Trophoblast cell (in vitro differentiated cells and primary cell): ENCODE measurements around the gene TEX29.

Source experiments
- DNase-seq, 2 donors: peaks; one replicate each; pipeline ENCODE4 v3.0.0-alpha.2; 2016
- H2AFZ ChIP-seq: 2 replicates; pipeline ENCODE4 v1.6.1; 2013; ENCODE audit warnings: low read length, moderate library complexity, mild to moderate bottlenecking; ENCODE audit not compliant: insufficient read depth, poor library complexity
- H2AK5ac ChIP-seq: 2 replicates; pipeline ENCODE4 v1.6.1; 2013; ENCODE audit warnings: mild to moderate bottlenecking, low read length
- H2BK120ac ChIP-seq: 2 replicates; pipeline ENCODE4 v1.6.1; 2013; ENCODE audit warnings: low read length, mild to moderate bottlenecking, moderate library complexity; ENCODE audit not compliant: insufficient read depth, poor library complexity
- H2BK12ac ChIP-seq: 2 replicates; pipeline ENCODE4 v1.6.1; 2013; ENCODE audit warnings: mild to moderate bottlenecking, low read length, moderate library complexity
- H2BK5ac ChIP-seq: 2 replicates; pipeline ENCODE4 v1.6.1; 2013; ENCODE audit warnings: low read length, low read depth, moderate library complexity, mild to moderate bottlenecking; ENCODE audit not compliant: poor library complexity
- H3K14ac ChIP-seq: 2 replicates; pipeline ENCODE4 v1.6.1; 2013; ENCODE audit warnings: mild to moderate bottlenecking, low read length
- H3K18ac ChIP-seq: 2 replicates; pipeline ENCODE4 v1.6.1; 2013; ENCODE audit warnings: mild to moderate bottlenecking, low read length
- H3K23ac ChIP-seq: 2 replicates; pipeline ENCODE4 v1.6.1; 2013; ENCODE audit warnings: low read length
- H3K27ac ChIP-seq: 2 replicates; pipeline ENCODE4 v1.5.1; 2013; ENCODE audit warnings: low read depth, mild to moderate bottlenecking, inconsistent platforms, low read length, moderate library complexity
- H3K27me3 ChIP-seq: 2 replicates; pipeline ENCODE4 v1.6.1; 2013; ENCODE audit warnings: inconsistent platforms, mild to moderate bottlenecking, low read length, moderate library complexity; ENCODE audit not compliant: insufficient read depth
- H3K36me3 ChIP-seq, 2 experiments: 1 replicate in 1 of 2; 2 replicates in 1 of 2; pipeline ENCODE4 v1.6.1; 2013; ENCODE audit warnings: low read length in 2 of 2, mild to moderate bottlenecking in 2 of 2, moderate library complexity in 1 of 2; ENCODE audit not compliant: insufficient read depth in 2 of 2, control insufficient read depth in 1 of 2
- H3K4ac ChIP-seq: 2 replicates; pipeline ENCODE4 v1.6.1; 2013; ENCODE audit warnings: low read depth, mild to moderate bottlenecking, low read length, moderate library complexity
- H3K4me1 ChIP-seq, 2 experiments: 1 replicate in 1 of 2; 2 replicates in 1 of 2; pipeline ENCODE4 v1.6.1; 2013; ENCODE audit warnings: low read length in 2 of 2, mild to moderate bottlenecking in 2 of 2, moderate library complexity in 1 of 2; ENCODE audit not compliant: insufficient read depth in 2 of 2, control insufficient read depth in 1 of 2
- H3K4me2 ChIP-seq: 2 replicates; pipeline ENCODE4 v1.6.1; 2013; ENCODE audit warnings: inconsistent platforms, mild to moderate bottlenecking, low read length, moderate library complexity
- H3K4me3 ChIP-seq: 2 replicates; pipeline ENCODE4 v1.5.1; 2013; ENCODE audit warnings: mild to moderate bottlenecking, low read depth, low read length, inconsistent platforms
- H3K79me1 ChIP-seq: one replicate; pipeline ENCODE4 v1.6.1; 2013; ENCODE audit warnings: low read length
- H3K79me2 ChIP-seq: 2 replicates; pipeline ENCODE4 v1.6.1; 2013; ENCODE audit warnings: low read length, mild to moderate bottlenecking; ENCODE audit not compliant: control insufficient read depth, insufficient read depth, poor library complexity
- H3K9ac ChIP-seq: 2 replicates; pipeline ENCODE4 v1.6.1; 2013; ENCODE audit warnings: mild to moderate bottlenecking, low read length
- H3K9me3 ChIP-seq: 2 replicates; pipeline ENCODE4 v1.6.1; 2013; ENCODE audit warnings: low read depth, mild to moderate bottlenecking, control low read depth, inconsistent platforms, low read length; ENCODE audit not compliant: insufficient read depth
- H4K12ac ChIP-seq: 2 replicates; pipeline ENCODE4 v1.6.1; 2013; ENCODE audit warnings: low read depth, mild to moderate bottlenecking, low read length, moderate library complexity
- H4K8ac ChIP-seq: 2 replicates; pipeline ENCODE4 v1.6.1; 2013; ENCODE audit warnings: low read depth, mild to moderate bottlenecking, low read length, moderate library complexity
- H4K91ac ChIP-seq: one replicate; pipeline ENCODE4 v1.6.1; 2013; ENCODE audit warnings: low read depth, mild to moderate bottlenecking, low read length, moderate library complexity
- WGBS: extraction: QIAGEN DNeasy Blood & Tissue Kit; methylation state at CpG from one replicate; pipeline ENCODE4 v1.1.7; 2013; ENCODE audit warnings: missing lambda C conversion rate; ENCODE audit not compliant: insufficient read length, insufficient coverage; ENCODE audit errors: extremely low coverage; 5-methylcytosine and 5-hydroxymethylcytosine counted together

The TEX29 gene

GRCh38 chr13:111390522-111391270, 70.3 kb downstream of the TEX29 start:
- no CpG with 5 or more reads among the region's 18 CpGs for WGBS
- Histone ChIP-seq H3K4me2 (no peak overlapping the region), H3K9ac (no peak overlapping the region), H3K4ac (no peak overlapping the region), H3K4me1 (no peaks in the 10 kb centered on the region), H3K36me3 (no peaks in the 10 kb centered on the region), H3K27me3 (no peaks in the 10 kb centered on the region), H2AFZ (no peak overlapping the region), H3K79me2 (no peaks in the 10 kb centered on the region), H3K4me3 (peak overlapping the region; percentile 34), H3K18ac (no peak overlapping the region), H4K8ac (no peak overlapping the region), H4K91ac (no peak overlapping the region), H4K12ac (no peak overlapping the region), H3K14ac (no peak overlapping the region), H2BK5ac (no peak overlapping the region), H3K79me1 (no peaks in the 10 kb centered on the region), H3K27ac (no peak overlapping the region), H3K9me3 (no peaks in the 10 kb centered on the region), H2AK5ac (no peak overlapping the region), H3K23ac (no peak overlapping the region), H2BK12ac (no peak overlapping the region), H2BK120ac (no peak overlapping the region)
- no peak for DNase-seq

GRCh38 chr13:111392486-111392885, 72.0 kb downstream of the TEX29 start:
- no peaks in the 10 kb centered on the region for H3K79me1 ChIP-seq
- no peak overlapping the region for H3K4me3 ChIP-seq
- H3K79me2 ChIP-seq, result no peaks in the 10 kb centered on the region
- no peak overlapping the region for H4K12ac ChIP-seq
- no CpG with 5 or more reads among the region's 9 CpGs for WGBS
- no peaks in the 10 kb centered on the region for H3K4me1 ChIP-seq
- H3K36me3 ChIP-seq, result no peaks in the 10 kb centered on the region
- no peak overlapping the region for H2AFZ ChIP-seq
- H3K14ac ChIP-seq, result no peak overlapping the region
- no peak overlapping the region for H3K18ac ChIP-seq
- H3K27ac ChIP-seq, result no peak overlapping the region
- H3K27me3 ChIP-seq, result no peaks in the 10 kb centered on the region
- no peak overlapping the region for H3K23ac ChIP-seq
- no peak overlapping the region for H3K9ac ChIP-seq
- peaks cover 5% of the 10 kb centered on the region for H3K9me3 ChIP-seq
- H2BK5ac ChIP-seq, result no peak overlapping the region
- no peak overlapping the region for H2BK120ac ChIP-seq
- no peak overlapping the region for H2BK12ac ChIP-seq
- H3K4ac ChIP-seq, result no peak overlapping the region
- no peak for DNase-seq
- no peak overlapping the region for H2AK5ac ChIP-seq
- H4K8ac ChIP-seq, result no peak overlapping the region
- H4K91ac ChIP-seq, result no peak overlapping the region
- H3K4me2 ChIP-seq, result no peak overlapping the region

DNA sequence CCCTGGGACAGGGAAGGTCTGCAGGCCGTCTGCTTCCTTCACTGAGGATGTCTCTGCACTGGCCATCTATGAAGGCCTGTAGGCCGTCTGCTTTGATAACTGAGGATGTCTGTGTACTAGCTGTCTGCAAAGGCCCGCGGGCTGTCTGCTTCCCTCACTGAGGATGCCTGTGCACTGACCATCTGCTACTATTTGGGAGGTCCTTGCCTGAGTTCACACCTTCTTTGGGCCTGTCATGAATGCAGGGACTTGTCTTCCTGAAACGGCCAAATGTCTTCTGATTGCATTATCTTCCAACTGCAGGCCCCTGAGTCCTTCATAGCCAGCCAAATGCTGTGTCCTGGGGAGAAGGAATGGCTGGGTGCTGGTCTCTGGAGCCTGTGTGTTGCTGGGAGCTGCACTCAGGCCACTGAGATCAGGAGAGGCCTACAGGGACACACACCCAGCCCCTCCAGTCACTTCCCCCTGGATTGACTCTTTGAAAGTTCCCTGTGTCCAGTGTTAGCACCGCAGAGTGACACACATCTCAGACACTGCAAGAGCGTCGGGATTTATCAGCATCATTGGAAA, 72.9 kb downstream of the TEX29 start:
- no CpG with 5 or more reads among the region's 8 CpGs for WGBS
- H2BK5ac ChIP-seq, result no peak overlapping the region
- H2BK12ac ChIP-seq, result no peak overlapping the region
- no peak overlapping the region for H3K4me2 ChIP-seq
- H4K12ac ChIP-seq, result no peak overlapping the region
- no peak overlapping the region for H3K23ac ChIP-seq
- no peak overlapping the region for H3K27ac ChIP-seq
- no peak overlapping the region for H3K4ac ChIP-seq
- H4K8ac ChIP-seq, result no peak overlapping the region
- H3K4me1 ChIP-seq, result no peaks in the 10 kb centered on the region
- no peaks in the 10 kb centered on the region for H3K36me3 ChIP-seq
- H3K9ac ChIP-seq, result no peak overlapping the region
- no peak overlapping the region for H2BK120ac ChIP-seq
- no peaks in the 10 kb centered on the region for H3K79me1 ChIP-seq
- H3K9me3 ChIP-seq, result peaks cover 5% of the 10 kb centered on the region
- no peak overlapping the region for H4K91ac ChIP-seq
- H3K4me3 ChIP-seq, result no peak overlapping the region
- H3K79me2 ChIP-seq, result no peaks in the 10 kb centered on the region
- no peak overlapping the region for H3K14ac ChIP-seq
- H2AFZ ChIP-seq, result no peak overlapping the region
- H2AK5ac ChIP-seq, result no peak overlapping the region
- no peaks in the 10 kb centered on the region for H3K27me3 ChIP-seq
- DNase-seq, result no peak
- no peak overlapping the region for H3K18ac ChIP-seq
